Muscle layer of duodenum (tissue), 2 donors: ENCODE data around the gene TRIM71.
A peak's percentile ranks its signal among the peaks of the same experiment; 100 is the strongest.
"Not testable (repeated sequence)": the region's sequence is repeated elsewhere in the genome, so short reads cannot be mapped to it uniquely, and the experiment has no call there.

ENCODE experiments used
- H3K27ac ChIP-seq: one replicate; pipeline ENCODE4 v1.7.0; 2013; ENCODE audit warnings: mild to moderate bottlenecking, low read length
- H3K27me3 ChIP-seq: one replicate; pipeline ENCODE4 v1.7.0; 2013; ENCODE audit warnings: low read depth, mild to moderate bottlenecking, control low read depth, low read length
- H3K36me3 ChIP-seq, 2 donors: one replicate each; pipeline ENCODE4 v1.7.0; 2013; ENCODE audit warnings: low read length in 2 of 2, control low read depth in 1 of 2, mild to moderate bottlenecking in 1 of 2; ENCODE audit not compliant: insufficient read depth in 2 of 2, control insufficient read depth in 1 of 2
- H3K4me1 ChIP-seq, 2 donors: one replicate each; pipeline ENCODE4 v1.7.0; 2013; ENCODE audit warnings: low read length in 2 of 2, mild to moderate bottlenecking in 2 of 2, control low read depth in 1 of 2, moderate library complexity in 1 of 2; ENCODE audit not compliant: insufficient read depth in 2 of 2, control insufficient read depth in 1 of 2
- H3K4me3 ChIP-seq, 2 donors: one replicate each; pipeline ENCODE4 v1.7.0; 2013; ENCODE audit warnings: low read length in 2 of 2, low read depth in 1 of 2, mild to moderate bottlenecking in 1 of 2
- H3K9me3 ChIP-seq, 2 donors: one replicate each; pipeline ENCODE4 v1.7.0; 2013; ENCODE audit warnings: low read length in 2 of 2, control low read depth in 1 of 2, mild to moderate bottlenecking in 1 of 2; ENCODE audit not compliant: control insufficient read depth in 1 of 2
- donor health status: healthy.

Gene TRIM71

GRCh38 chr3:32817558-32818228 is at the start of gene TRIM71:
TRIM71 (plus strand) TSS chr3:32817997; CDS start chr3:32818081, 84 bp downstream.
- H3K27me3 ChIP-seq = peaks cover 36% of the 10 kb centered on the region
- H3K27ac ChIP-seq = no peak within 1 kb of the TSS
- H3K4me3 ChIP-seq = peak within 1 kb of the TSS; percentile 33 to 63
- H3K9me3 ChIP-seq = peaks cover 0 to 3% of the 10 kb centered on the region in 2 donors
- H3K36me3 ChIP-seq = no peaks in the 10 kb centered on the region
- H3K4me1 ChIP-seq = peaks cover 0 to 23% of the 10 kb centered on the region in 2 donors

- peaks cover 2 to 15% of the 10 kb centered on the region in 2 donors for H3K36me3 ChIP-seq
- no peak overlapping the region for H3K27ac ChIP-seq
- H3K4me1 ChIP-seq = peaks cover 3 to 9% of the 10 kb centered on the region in 2 donors
- H3K27me3 ChIP-seq = no peaks in the 10 kb centered on the region
- H3K4me3 ChIP-seq = no peak overlapping the region
- no peaks in the 10 kb centered on the region for H3K9me3 ChIP-seq
Observed at GRCh38 chr3:32778389-32778788, 39.4 kb upstream of the TRIM71 start.

GRCh38 chr3:32780071-32780734 is 37.6 kb upstream of the TRIM71 start:
- H3K4me3 ChIP-seq = peak overlapping the region; percentile 67 to 89
- no peaks in the 10 kb centered on the region for H3K36me3 ChIP-seq
- peaks cover 3 to 9% of the 10 kb centered on the region in 2 donors for H3K4me1 ChIP-seq
- H3K27me3 ChIP-seq = no peaks in the 10 kb centered on the region
- no peaks in the 10 kb centered on the region for H3K9me3 ChIP-seq
- H3K27ac ChIP-seq = no peak overlapping the region

GRCh38 chr3:32780735-32781210 is 37.0 kb upstream of the TRIM71 start:
- Histone ChIP-seq H3K4me3 (peak overlapping the region; percentile 67 to 89), H3K36me3 (no peaks in the 10 kb centered on the region), H3K4me1 (peaks cover 3 to 9% of the 10 kb centered on the region in 2 donors), H3K27ac (no peak overlapping the region), H3K27me3 (no peaks in the 10 kb centered on the region), H3K9me3 (no peaks in the 10 kb centered on the region)

GRCh38 chr3:32781211-32781968 is 36.4 kb upstream of the TRIM71 start:
- Histone ChIP-seq H3K9me3 (no peaks in the 10 kb centered on the region), H3K4me1 (peaks cover 3 to 9% of the 10 kb centered on the region in 2 donors), H3K27ac (no peak overlapping the region), H3K27me3 (no peaks in the 10 kb centered on the region), H3K4me3 (peak overlapping the region; percentile 67 to 89), H3K36me3 (no peaks in the 10 kb centered on the region)

- not testable (repeated sequence) for H3K27ac ChIP-seq, H3K36me3 ChIP-seq, H3K4me3 ChIP-seq
Observed at GRCh38 chr3:32781969-32782270, 35.9 kb upstream of the TRIM71 start.

DNA sequence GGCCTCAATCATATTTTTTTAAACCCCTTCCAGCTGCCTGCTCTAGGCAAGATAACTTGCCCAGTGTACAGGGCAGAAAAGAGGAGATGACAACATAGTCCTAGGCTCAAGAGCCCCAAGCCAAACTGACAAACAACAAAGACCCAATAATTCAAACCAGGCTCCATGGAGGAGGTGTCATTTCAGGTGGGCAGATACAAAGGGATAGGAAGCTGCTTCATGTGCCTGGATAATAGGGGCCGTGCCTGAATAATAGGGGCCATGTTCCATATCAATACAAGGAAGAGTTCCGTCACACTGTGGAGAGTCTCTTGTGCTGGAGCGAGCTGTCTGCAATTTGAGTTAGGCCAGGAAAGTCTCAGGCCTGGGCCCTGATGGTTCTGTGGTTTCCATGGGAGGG is 35.4 kb upstream of the TRIM71 start:
- H3K4me1 ChIP-seq = peaks cover 3 to 9% of the 10 kb centered on the region in 2 donors
- no peaks in the 10 kb centered on the region for H3K27me3 ChIP-seq
- no peak overlapping the region for H3K4me3 ChIP-seq
- no peaks in the 10 kb centered on the region for H3K36me3 ChIP-seq
- no peaks in the 10 kb centered on the region for H3K9me3 ChIP-seq
- no peak overlapping the region for H3K27ac ChIP-seq

More at GRCh38 chr3:32781969-32782270, 35.9 kb upstream of the TRIM71 start:
- not testable (repeated sequence) for H3K4me1 ChIP-seq, H3K27me3 ChIP-seq, H3K9me3 ChIP-seq

DNA sequence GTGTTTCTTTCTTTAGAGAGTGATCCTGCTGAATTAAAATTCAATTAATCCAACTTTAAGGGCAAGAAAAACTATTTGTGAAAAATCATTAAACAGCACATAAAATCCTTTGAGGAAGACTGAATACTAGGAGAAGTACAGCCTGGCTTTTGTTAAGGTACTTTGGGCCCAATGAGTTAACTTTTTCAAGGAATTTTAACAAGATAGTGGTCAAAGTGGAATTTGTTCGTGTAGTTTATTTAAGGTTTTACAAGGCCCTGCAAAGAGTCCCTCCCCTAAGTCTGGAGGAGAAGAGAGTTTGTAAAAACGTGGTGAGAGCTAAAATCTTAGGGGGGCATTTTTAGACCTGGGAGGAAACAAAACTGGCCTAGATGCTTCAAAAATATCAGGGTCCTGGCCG is 26.0 kb upstream of the TRIM71 start:
- no peak overlapping the region for H3K27ac ChIP-seq
- no peaks in the 10 kb centered on the region for H3K36me3 ChIP-seq
- no peaks in the 10 kb centered on the region for H3K27me3 ChIP-seq
- no peaks in the 10 kb centered on the region for H3K4me1 ChIP-seq
- H3K4me3 ChIP-seq = no peak overlapping the region
- H3K9me3 ChIP-seq = no peaks in the 10 kb centered on the region

DNA sequence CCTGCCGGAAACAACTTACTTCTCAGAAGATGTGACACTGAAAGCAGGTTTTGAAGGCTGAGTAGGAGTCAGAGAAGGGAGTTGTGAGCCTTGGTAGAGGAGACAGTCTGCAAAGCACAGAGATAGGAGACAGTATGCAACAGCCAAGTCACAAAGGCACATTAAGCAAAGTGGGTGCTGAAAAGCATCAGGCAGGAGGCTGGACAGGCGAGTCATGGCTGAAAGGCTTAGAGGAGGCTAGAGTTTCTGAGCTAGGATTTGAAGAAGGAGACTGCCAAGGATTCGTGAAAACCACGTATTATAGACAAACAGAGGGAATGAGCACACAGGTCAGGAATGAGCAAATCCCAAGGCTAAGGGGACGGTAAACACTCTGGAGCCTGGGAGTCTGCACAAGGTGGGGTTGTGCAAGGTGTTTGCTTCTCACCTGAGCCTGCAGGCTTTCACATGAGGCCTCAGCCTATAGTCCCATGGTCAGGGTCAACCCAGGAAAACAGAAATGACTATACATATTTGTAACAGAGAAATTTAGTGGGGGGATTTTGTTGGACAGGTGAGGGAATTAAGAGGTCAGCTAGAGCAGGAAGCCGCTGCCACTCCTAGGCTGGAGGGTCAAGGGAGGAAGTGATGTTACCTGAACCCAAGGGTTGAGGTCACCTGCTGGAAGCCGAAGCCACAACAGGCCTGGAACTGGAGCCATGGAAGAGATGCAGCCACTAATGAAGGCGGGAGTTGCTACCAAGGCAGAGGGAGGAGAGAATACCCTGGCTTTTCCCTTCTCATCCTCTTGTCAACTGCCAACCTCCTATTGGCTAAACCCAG is 23.1 kb upstream of the TRIM71 start:
- Histone ChIP-seq H3K36me3 (no peaks in the 10 kb centered on the region), H3K4me3 (no peak overlapping the region), H3K27ac (no peak overlapping the region), H3K4me1 (no peaks in the 10 kb centered on the region), H3K27me3 (no peaks in the 10 kb centered on the region), H3K9me3 (no peaks in the 10 kb centered on the region)

- not testable (repeated sequence) for H3K27ac ChIP-seq, H3K27me3 ChIP-seq, H3K36me3 ChIP-seq, H3K9me3 ChIP-seq, H3K4me1 ChIP-seq, H3K4me3 ChIP-seq
Observed at GRCh38 chr3:32796384-32796950, 21.3 kb upstream of the TRIM71 start.
